Measurements from ENCODE around the gene GYPB.
"Not testable (repeated sequence)": the region's sequence is repeated elsewhere in the genome, so short reads cannot be mapped to it uniquely, and the experiment has no call there.

Gene GYPB

GRCh38 chr4:144014808-144015207, 4.4 kb downstream of the GYPB start:
- DNase-seq (ENCODE audit: low spot score), result no peak

GRCh38 chr4:144008602-144009001, 10.6 kb downstream of the GYPB start:
- DNase-seq (ENCODE audit: low spot score), result not testable (repeated sequence)

- not testable (repeated sequence) for DNase-seq (ENCODE audit: low spot score)
These were observed 11.2 kb downstream of the GYPB start for GRCh38 chr4:144007960-144008359.

- not testable (repeated sequence) for DNase-seq (ENCODE audit: low spot score)
These were observed 12.9 kb downstream of the GYPB start for GRCh38 chr4:144006200-144006803.

- not testable (repeated sequence) for DNase-seq (ENCODE audit: low spot score)
These were observed 13.6 kb downstream of the GYPB start for GRCh38 chr4:144005558-144005953.

GRCh38 chr4:144004868-144005557, 14.2 kb downstream of the GYPB start:
- not testable (repeated sequence) for DNase-seq (ENCODE audit: low spot score)

GRCh38 chr4:144003890-144004265, 15.3 kb downstream of the GYPB start:
- DNase-seq (ENCODE audit: low spot score), result not testable (repeated sequence)

GRCh38 chr4:144003205-144003889, 15.8 kb downstream of the GYPB start:
- DNase-seq (ENCODE audit: low spot score), result not testable (repeated sequence)

- not testable (repeated sequence) for DNase-seq (ENCODE audit: low spot score)
These were observed 18.7 kb downstream of the GYPB start for GRCh38 chr4:144000331-144000995.

- not testable (repeated sequence) for DNase-seq (ENCODE audit: low spot score)
These were observed 23.0 kb downstream of the GYPB start for GRCh38 chr4:143996193-143996592.

GRCh38 chr4:143991761-143992160, 27.4 kb downstream of the GYPB start:
- DNase-seq (ENCODE audit: low spot score), result not testable (repeated sequence)

GRCh38 chr4:143990717-143991116, 28.5 kb downstream of the GYPB start:
- not testable (repeated sequence) for DNase-seq (ENCODE audit: low spot score)

GRCh38 chr4:143986180-143986579, 33.0 kb downstream of the GYPB start:
- no peak for DNase-seq (ENCODE audit: low spot score)

- not testable (repeated sequence) for DNase-seq (ENCODE audit: low spot score)
These were observed 38.4 kb downstream of the GYPB start for GRCh38 chr4:143980776-143981175.

GRCh38 chr4:143975527-143975926, 43.7 kb downstream of the GYPB start:
- not testable (repeated sequence) for DNase-seq (ENCODE audit: low spot score)

- DNase-seq (ENCODE audit: low spot score), result not testable (repeated sequence)
These were observed 45.2 kb downstream of the GYPB start for GRCh38 chr4:143974021-143974420.

GRCh38 chr4:143961075-143961474, 58.1 kb downstream of the GYPB start:
- no peak for DNase-seq (ENCODE audit: low spot score)

- not testable (repeated sequence) for DNase-seq (ENCODE audit: low spot score)
These were observed 63.9 kb downstream of the GYPB start for GRCh38 chr4:143955306-143955705.

- not testable (repeated sequence) for DNase-seq (ENCODE audit: low spot score)
These were observed 67.7 kb downstream of the GYPB start for GRCh38 chr4:143951458-143951972.

GRCh38 chr4:143950967-143951366, 68.2 kb downstream of the GYPB start:
- DNase-seq (ENCODE audit: low spot score), result not testable (repeated sequence)

- DNase-seq (ENCODE audit: low spot score), result not testable (repeated sequence)
These were observed 69.0 kb downstream of the GYPB start for GRCh38 chr4:143950185-143950584.

GRCh38 chr4:143947493-143947892, 71.7 kb downstream of the GYPB start:
- DNase-seq (ENCODE audit: low spot score), result not testable (repeated sequence)
